ENCODE data around the gene C10orf105. TPM values are rescaled to one million over a fixed set of nuclear protein-coding genes. Genes with fewer than 3 reads are reported as not detected.

Gene C10orf105
- total RNA-seq, 3 donors from 2014 or later, result 0.10 TPM; not detected in 2

DNA sequence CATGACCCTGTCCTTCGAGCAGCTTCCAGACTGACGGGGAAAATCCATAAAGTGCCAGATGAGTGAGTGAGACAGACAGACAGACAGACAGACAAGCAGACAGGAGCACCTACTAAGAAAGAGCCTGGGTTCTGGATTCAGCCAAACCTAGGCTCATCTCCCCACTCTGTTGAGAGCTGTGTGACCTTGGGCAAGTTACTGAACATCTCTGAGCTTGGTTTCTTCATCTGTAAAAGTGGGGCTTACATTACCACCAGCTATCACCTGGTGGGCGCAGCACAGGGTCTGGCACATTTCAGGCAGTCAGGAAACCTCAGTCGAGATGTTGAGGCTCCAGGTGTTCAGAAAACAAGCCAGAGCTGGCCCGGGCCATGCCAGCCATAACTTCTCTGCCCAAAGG, 37.6 kb downstream of the C10orf105 start:
- H3K9me3 ChIP-seq, result no peaks in the 10 kb centered on the region
- intact Hi-C loops (cut with DNase I, micrococcal nuclease), result no loop called here
- ATAC-seq, result no peak
- H3K4me3 ChIP-seq, result no peak overlapping the region
- no peaks in the 10 kb centered on the region for H3K36me3 ChIP-seq (ENCODE audit: low read depth)
- H3K4me1 ChIP-seq (ENCODE audit: low read depth), result no peaks in the 10 kb centered on the region
- TF ChIP-seq, protein P1, sequence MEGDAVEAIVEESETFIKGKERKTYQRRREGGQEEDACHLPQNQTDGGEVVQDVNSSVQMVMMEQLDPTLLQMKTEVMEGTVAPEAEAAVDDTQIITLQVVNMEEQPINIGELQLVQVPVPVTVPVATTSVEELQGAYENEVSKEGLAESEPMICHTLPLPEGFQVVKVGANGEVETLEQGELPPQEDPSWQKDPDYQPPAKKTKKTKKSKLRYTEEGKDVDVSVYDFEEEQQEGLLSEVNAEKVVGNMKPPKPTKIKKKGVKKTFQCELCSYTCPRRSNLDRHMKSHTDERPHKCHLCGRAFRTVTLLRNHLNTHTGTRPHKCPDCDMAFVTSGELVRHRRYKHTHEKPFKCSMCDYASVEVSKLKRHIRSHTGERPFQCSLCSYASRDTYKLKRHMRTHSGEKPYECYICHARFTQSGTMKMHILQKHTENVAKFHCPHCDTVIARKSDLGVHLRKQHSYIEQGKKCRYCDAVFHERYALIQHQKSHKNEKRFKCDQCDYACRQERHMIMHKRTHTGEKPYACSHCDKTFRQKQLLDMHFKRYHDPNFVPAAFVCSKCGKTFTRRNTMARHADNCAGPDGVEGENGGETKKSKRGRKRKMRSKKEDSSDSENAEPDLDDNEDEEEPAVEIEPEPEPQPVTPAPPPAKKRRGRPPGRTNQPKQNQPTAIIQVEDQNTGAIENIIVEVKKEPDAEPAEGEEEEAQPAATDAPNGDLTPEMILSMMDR (IDR thresholded peaks at IDR 0.05), result no peak
- no peak for DNase-seq

DNA sequence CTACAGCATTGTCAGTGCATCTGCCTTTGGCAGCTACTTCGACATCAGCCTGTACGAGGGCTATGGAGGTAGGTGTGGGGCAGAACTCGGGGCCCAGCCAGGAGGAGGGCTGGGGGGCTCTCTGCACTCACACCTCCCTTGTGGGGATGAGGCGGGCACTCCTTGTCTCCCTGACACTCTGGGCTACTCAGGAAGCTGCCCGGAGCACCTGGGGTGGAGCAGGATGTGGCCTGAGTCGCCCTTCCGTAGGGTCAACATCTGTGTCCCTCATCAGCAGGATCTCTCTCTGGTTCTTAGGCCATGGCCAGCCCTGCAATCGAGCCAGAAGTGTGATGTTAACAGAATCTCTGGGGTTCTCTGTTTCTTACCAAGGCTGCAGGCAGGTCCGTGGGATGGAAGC, 40.2 kb downstream of the C10orf105 start:
- H3K4me3 ChIP-seq, result no peak overlapping the region
- H3K4me1 ChIP-seq (ENCODE audit: low read depth), result no peaks in the 10 kb centered on the region
- ATAC-seq (no peak), DNase-seq (no peak)
- TF ChIP-seq, protein P1 (IDR thresholded peaks at IDR 0.05), result no peak
- H3K9me3 ChIP-seq, result no peaks in the 10 kb centered on the region
- intact Hi-C loops (cut with DNase I, micrococcal nuclease), result no loop called here
- no peaks in the 10 kb centered on the region for H3K36me3 ChIP-seq (ENCODE audit: low read depth)

DNA sequence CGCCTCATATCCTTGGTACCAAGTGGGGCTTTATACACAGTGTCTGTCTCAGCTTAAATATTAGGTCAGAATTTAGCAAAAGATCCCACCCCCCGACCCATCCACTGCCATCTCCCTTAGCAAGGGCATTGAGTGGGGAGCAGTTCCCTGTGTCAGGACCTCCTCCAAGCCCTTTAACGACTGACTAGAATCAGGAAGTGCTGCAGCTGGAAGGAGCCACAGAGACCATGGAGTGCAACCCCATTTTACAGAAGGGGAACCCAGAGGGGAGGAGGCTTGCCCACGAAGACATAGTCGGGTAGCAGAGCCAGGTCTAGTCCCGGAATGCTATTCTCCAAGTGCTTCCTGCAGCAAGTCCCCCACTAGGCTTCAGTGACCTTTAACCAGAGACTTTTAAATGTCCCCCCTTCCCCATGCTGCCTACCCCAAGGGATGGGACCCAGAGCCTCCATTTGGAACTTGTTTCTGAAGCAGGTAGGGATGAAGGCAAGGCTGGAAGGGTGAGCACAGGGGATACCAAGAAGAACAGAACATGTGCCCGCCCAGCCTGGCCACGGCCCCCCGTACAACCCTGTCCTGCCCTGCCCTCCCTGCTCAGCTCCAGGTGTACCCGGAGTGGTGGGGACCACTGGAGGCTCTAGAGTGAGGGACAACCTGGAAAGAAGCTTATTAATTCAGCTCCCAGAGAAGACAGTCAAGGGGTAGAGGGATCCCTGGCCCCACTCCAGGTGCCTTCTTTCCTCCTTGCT, 41.3 kb downstream of the C10orf105 start:
- DNase-seq, result no peak
- Histone ChIP-seq H3K4me3 (no peak overlapping the region), H3K4me1 (ENCODE audit: low read depth) (no peaks in the 10 kb centered on the region), H3K9me3 (no peaks in the 10 kb centered on the region), H3K36me3 (ENCODE audit: low read depth) (no peaks in the 10 kb centered on the region)
- TF ChIP-seq, protein P1 (IDR thresholded peaks at IDR 0.05), result no peak
- intact Hi-C loops (cut with DNase I, micrococcal nuclease), result no loop called here
- no peak for ATAC-seq

DNA sequence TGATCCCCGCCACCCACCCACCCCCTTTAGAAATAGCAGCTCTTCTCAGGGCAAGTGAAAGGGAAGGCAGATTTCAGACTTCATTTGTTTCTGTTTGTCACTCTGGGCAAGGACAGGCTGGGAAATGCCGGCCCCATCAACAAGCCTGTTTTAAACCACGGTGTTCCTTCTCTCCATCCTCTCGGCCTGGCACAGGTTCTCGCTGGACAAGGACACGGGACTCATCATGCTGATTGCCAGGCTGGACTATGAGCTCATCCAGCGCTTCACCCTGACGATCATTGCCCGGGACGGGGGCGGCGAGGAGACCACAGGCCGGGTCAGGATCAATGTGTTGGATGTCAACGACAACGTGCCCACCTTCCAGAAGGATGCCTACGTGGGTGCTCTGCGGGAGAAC, 42.3 kb downstream of the C10orf105 start:
- no peaks in the 10 kb centered on the region for H3K4me1 ChIP-seq (ENCODE audit: low read depth)
- no peaks in the 10 kb centered on the region for H3K9me3 ChIP-seq
- ATAC-seq (no peak), DNase-seq (no peak)
- TF ChIP-seq, protein P1 (IDR thresholded peaks at IDR 0.05), result no peak
- H3K4me3 ChIP-seq, result no peak overlapping the region
- H3K36me3 ChIP-seq (ENCODE audit: low read depth), result no peaks in the 10 kb centered on the region
- intact Hi-C loops (cut with DNase I, micrococcal nuclease), result no loop called here

DNA sequence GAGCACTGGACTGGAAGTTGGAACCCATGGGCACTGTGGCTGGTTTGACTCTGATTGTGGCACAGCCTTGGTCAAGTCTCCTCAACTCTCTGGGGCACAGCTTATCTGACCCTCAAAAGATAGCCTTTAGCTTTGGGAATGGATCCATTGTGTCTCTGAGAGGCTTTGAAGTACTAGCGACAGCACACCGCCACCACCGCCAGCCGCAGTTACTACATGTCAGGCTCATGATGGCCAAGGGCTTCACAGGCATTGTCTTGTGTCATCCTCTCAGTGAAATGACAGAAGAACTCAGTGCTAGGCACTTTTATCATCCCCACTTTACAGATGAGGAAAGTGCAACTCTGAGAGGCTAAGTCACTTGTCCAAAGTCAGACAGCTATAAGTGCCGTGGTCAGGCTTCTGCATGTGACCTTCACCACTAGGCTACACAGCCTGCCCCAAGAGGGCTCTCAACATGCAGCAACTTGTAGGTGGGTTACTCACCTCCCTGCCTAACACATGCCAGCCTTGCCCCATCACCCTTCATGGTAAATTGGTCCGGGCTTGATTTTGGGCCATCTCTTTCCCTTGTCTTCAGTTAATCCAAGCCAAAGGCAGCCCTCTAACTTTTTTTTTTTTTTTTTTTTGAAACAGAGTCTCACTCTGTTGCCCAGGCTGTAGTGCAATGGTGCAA, 44.1 kb downstream of the C10orf105 start:
- no peak for ATAC-seq
- H3K4me1 ChIP-seq (ENCODE audit: low read depth), result no peaks in the 10 kb centered on the region
- H3K4me3 ChIP-seq, result no peak overlapping the region
- no peak for DNase-seq
- intact Hi-C loops (cut with DNase I, micrococcal nuclease), result no loop called here
- no peaks in the 10 kb centered on the region for H3K9me3 ChIP-seq
- H3K36me3 ChIP-seq (ENCODE audit: low read depth), result no peaks in the 10 kb centered on the region
- TF ChIP-seq, protein P1 (IDR thresholded peaks at IDR 0.05), result no peak
